Esophagus muscularis mucosa (tissue), 4 donors: ENCODE data around the gene ZNF334. TPM values are rescaled to one million over a fixed set of nuclear protein-coding genes. Genes with fewer than 3 reads are reported as not detected.

Source experiments
- DNase-seq: peaks from one replicate; pipeline ENCODE4 v3.0.0-alpha.2; 2017; ENCODE audit errors: extremely low spot score
- H3K27ac ChIP-seq, 4 donors: fragments of 200-600 bp; sonication (generic); replicated peaks in 1 of 4; 1 replicate in 3 of 4; 2 replicates in 1 of 4; pipeline ENCODE4 v1.5.1; 2016 to 2019; ENCODE audit warnings: mild to moderate bottlenecking in 1 of 4
- H3K27me3 ChIP-seq, 4 donors: fragments of 200-600 bp; sonication (generic); one replicate each; pipeline versions ENCODE4 v1.5.1 to v1.6.0; 2016 to 2019
- H3K36me3 ChIP-seq, 4 donors: fragments of 200-600 bp; sonication (generic); one replicate each; pipeline ENCODE4 v1.5.1; 2016 to 2019
- H3K4me1 ChIP-seq, 4 donors: fragments of 200-600 bp; sonication (generic); one replicate each; pipeline ENCODE4 v1.5.1; 2016 to 2019
- H3K4me3 ChIP-seq, 4 donors: fragments of 200-600 bp; sonication (generic); 1 replicate in 2 of 4; 2 replicates in 2 of 4; pipeline ENCODE4 v1.5.1; 2016 to 2019; ENCODE audit warnings: mild to moderate bottlenecking in 4 of 4, moderate library complexity in 1 of 4
- H3K9me3 ChIP-seq, 4 donors: fragments of 200-600 bp; sonication (generic); 1 replicate in 3 of 4; 2 replicates in 1 of 4; pipeline ENCODE4 v1.5.1; 2016 to 2019
- EP300 ChIP-seq: sonication (generic); formaldehyde crosslinking; IDR thresholded peaks from one replicate; pipeline ENCODE4 v1.6.1; 2017; ENCODE audit warnings: antibody characterized with exemption
- POLR2A ChIP-seq: fragments of 450-650 bp; IDR thresholded peaks from one replicate; pipeline ENCODE4 v1.6.1; 2017; ENCODE audit warnings: antibody characterized with exemption, moderate library complexity, mild to moderate bottlenecking, low read depth
- POLR2AphosphoS5 ChIP-seq, 2 donors: sonication (generic); formaldehyde crosslinking; IDR thresholded peaks; one replicate each; pipeline ENCODE4 v1.6.1; 2017; ENCODE audit warnings: antibody characterized with exemption in 2 of 2
- WGBS: methylation state at CpG from one replicate; pipeline ENCODE4 v1.1.5; 2018; 5-methylcytosine and 5-hydroxymethylcytosine counted together
- intact Hi-C: fragments of 100-400 bp; cut with DNase I; formaldehyde crosslinking; loops from one replicate; pipeline ENCODE4 v1.15.1; 2023
- total RNA-seq, 4 donors: library from RNA; depleted of rRNA; stranded (reverse); fragments of >200 nt; gene quantifications; one replicate each; pipeline versions ENCODE4 v1.1.0 to v1.2.1, GENCODE V29; 2016
- TF ChIP-seq, protein P1 (sequence below), 3 experiments: fragments of 200-600 bp in 2 of 3; fragments of 450-650 bp in 1 of 3; sonication (generic) in 2 of 3; IDR thresholded peaks; one replicate each; pipeline ENCODE4 v1.5.1; 2017 to 2019; ENCODE audit warnings: antibody characterized with exemption in 3 of 3, mild to moderate bottlenecking in 2 of 3, moderate library complexity in 1 of 3

Gene ZNF334
- total RNA-seq, 4 donors from 2014 or later, result 0.50 to 2.5 (median 0.95) TPM

DNA sequence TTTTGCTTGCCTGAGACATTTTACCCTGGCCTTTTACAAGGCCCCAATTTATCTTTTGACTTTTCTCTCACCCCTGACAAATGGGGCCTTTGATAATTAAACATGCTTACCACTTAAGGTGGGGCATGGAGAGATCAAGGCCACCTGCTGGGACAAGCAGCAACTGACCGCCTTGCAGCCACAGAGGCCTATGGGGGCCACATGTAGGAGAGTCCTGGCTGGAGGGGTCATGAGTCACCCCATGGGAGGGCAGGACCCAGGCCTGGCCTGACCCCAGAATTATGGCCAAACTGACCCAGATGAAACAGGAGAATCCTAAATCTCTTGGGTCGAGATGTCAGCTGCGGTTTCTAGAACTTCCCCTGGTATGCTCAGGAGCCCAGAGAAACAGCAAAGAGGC, 45.6 kb upstream of the ZNF334 start:
- no peaks in the 10 kb centered on the region for H3K9me3 ChIP-seq
- 74% methylated on average over 3 of the region's 3 CpGs for WGBS
- intact Hi-C loops, result no loop called here
- peaks cover 8 to 16% (median 14%) of the 10 kb centered on the region in 4 donors for H3K4me1 ChIP-seq
- H3K27me3 ChIP-seq, result peaks cover 0 to 6% (median 0%) of the 10 kb centered on the region in 4 donors
- H3K4me3 ChIP-seq, result no peak overlapping the region
- no peak for DNase-seq
- no peak for TF ChIP-seq POLR2A
- TF ChIP-seq, protein P1, sequence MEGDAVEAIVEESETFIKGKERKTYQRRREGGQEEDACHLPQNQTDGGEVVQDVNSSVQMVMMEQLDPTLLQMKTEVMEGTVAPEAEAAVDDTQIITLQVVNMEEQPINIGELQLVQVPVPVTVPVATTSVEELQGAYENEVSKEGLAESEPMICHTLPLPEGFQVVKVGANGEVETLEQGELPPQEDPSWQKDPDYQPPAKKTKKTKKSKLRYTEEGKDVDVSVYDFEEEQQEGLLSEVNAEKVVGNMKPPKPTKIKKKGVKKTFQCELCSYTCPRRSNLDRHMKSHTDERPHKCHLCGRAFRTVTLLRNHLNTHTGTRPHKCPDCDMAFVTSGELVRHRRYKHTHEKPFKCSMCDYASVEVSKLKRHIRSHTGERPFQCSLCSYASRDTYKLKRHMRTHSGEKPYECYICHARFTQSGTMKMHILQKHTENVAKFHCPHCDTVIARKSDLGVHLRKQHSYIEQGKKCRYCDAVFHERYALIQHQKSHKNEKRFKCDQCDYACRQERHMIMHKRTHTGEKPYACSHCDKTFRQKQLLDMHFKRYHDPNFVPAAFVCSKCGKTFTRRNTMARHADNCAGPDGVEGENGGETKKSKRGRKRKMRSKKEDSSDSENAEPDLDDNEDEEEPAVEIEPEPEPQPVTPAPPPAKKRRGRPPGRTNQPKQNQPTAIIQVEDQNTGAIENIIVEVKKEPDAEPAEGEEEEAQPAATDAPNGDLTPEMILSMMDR (IDR thresholded peaks at IDR 0.05), result no peak
- TF ChIP-seq POLR2AphosphoS5 (IDR thresholded peaks at IDR 0.05), result no peak
- TF ChIP-seq EP300, result no peak
- H3K27ac ChIP-seq, result no peak overlapping the region
- no peaks in the 10 kb centered on the region for H3K36me3 ChIP-seq

GRCh38 chr20:46558511-46558959, 45.2 kb upstream of the ZNF334 start:
- Histone ChIP-seq H3K4me1 (peaks cover 8 to 16% (median 14%) of the 10 kb centered on the region in 4 donors), H3K4me3 (no peak overlapping the region), H3K27ac (no peak overlapping the region), H3K9me3 (no peaks in the 10 kb centered on the region), H3K36me3 (no peaks in the 10 kb centered on the region), H3K27me3 (peaks cover 0 to 6% (median 0%) of the 10 kb centered on the region in 4 donors)
- DNase-seq, result no peak
- TF ChIP-seq POLR2A (no peak), POLR2AphosphoS5 (IDR thresholded peaks at IDR 0.05) (peak in 1 of 2 donors; percentile 28), EP300 (no peak)
- TF ChIP-seq, protein P1 (IDR thresholded peaks at IDR 0.05), result no peak
- WGBS, result 73% methylated on average over 2 of the region's 5 CpGs
- intact Hi-C loops, result no loop called here

GRCh38 chr20:46557231-46557956, 44.0 kb upstream of the ZNF334 start:
- Histone ChIP-seq H3K27me3 (peaks cover 0 to 6% (median 0%) of the 10 kb centered on the region in 4 donors), H3K4me3 (no peak overlapping the region), H3K4me1 (peaks cover 4 to 8% (median 7%) of the 10 kb centered on the region in 4 donors), H3K9me3 (no peaks in the 10 kb centered on the region), H3K36me3 (no peaks in the 10 kb centered on the region), H3K27ac (no peak overlapping the region)
- WGBS, result 66% methylated on average over 8 of the region's 8 CpGs
- DNase-seq, result no peak
- TF ChIP-seq EP300, result no peak
- TF ChIP-seq POLR2AphosphoS5 (IDR thresholded peaks at IDR 0.05), result no peak
- no peak for TF ChIP-seq POLR2A
- TF ChIP-seq, protein P1 (IDR thresholded peaks at IDR 0.05), result no peak
- intact Hi-C loops, result no loop called here

- Histone ChIP-seq H3K4me3 (no peak overlapping the region), H3K4me1 (no peaks in the 10 kb centered on the region), H3K27ac (no peak overlapping the region), H3K27me3 (peaks cover 0 to 6% (median 0%) of the 10 kb centered on the region in 4 donors), H3K36me3 (no peaks in the 10 kb centered on the region), H3K9me3 (no peaks in the 10 kb centered on the region)
- DNase-seq, result no peak
- intact Hi-C loops, result no loop called here
- no peak for TF ChIP-seq EP300
- TF ChIP-seq POLR2A, result no peak
- no peak for TF ChIP-seq POLR2AphosphoS5 (IDR thresholded peaks at IDR 0.05)
- TF ChIP-seq, protein P1 (IDR thresholded peaks at IDR 0.05), result no peak
- 75% methylated on average over 4 of the region's 4 CpGs for WGBS
Measured at GRCh38 chr20:46555370-46555956, 42.1 kb upstream of the ZNF334 start.
